CD14-positive monocyte (primary cell): Measurements from ENCODE around the gene MAGEF1. TPM values are rescaled to one million over a fixed set of nuclear protein-coding genes. Genes with fewer than 3 reads are reported as not detected.

Source experiments
- DNase-seq, 3 donors: peaks; one replicate each; pipeline ENCODE4 v3.0.0-alpha.2; 2011 to 2022
- H2AFZ ChIP-seq: 2 replicates; pipeline ENCODE4 v1.6.0; 2012; ENCODE audit warnings: mild to moderate bottlenecking, low read depth, low read length, inconsistent platforms; ENCODE audit not compliant: insufficient read depth, poor library complexity, severe bottlenecking
- H3K27ac ChIP-seq, 2 donors: 1 replicate in 1 of 2; 2 replicates in 1 of 2; pipeline ENCODE4 v1.5.1; 2012 to 2013; ENCODE audit warnings: low read length in 2 of 2, control low read depth in 1 of 2, inconsistent platforms in 1 of 2, low read depth in 1 of 2, mild to moderate bottlenecking in 1 of 2
- H3K27me3 ChIP-seq, 2 donors: one replicate each; pipeline versions ENCODE4 v1.6.0 to v1.6.1; 2011 to 2013; ENCODE audit warnings: low read length in 2 of 2; ENCODE audit not compliant: control insufficient read depth in 2 of 2, insufficient read depth in 2 of 2
- H3K36me3 ChIP-seq, 2 donors: replicated peaks in 1 of 2; 1 replicate in 1 of 2; 2 replicates in 1 of 2; pipeline versions ENCODE4 v1.5.1 to v1.6.1; 2012 to 2013; ENCODE audit warnings: low read length in 2 of 2, control low read depth in 1 of 2, inconsistent platforms in 1 of 2, mild to moderate bottlenecking in 1 of 2; ENCODE audit not compliant: insufficient read depth in 2 of 2, control insufficient read depth in 1 of 2
- H3K4me1 ChIP-seq, 2 donors: 1 replicate in 1 of 2; 2 replicates in 1 of 2; pipeline versions ENCODE4 v1.5.1 to v1.6.1; 2012 to 2013; ENCODE audit warnings: low read length in 2 of 2, control low read depth in 1 of 2, inconsistent platforms in 1 of 2, mild to moderate bottlenecking in 1 of 2, moderate library complexity in 1 of 2; ENCODE audit not compliant: insufficient read depth in 2 of 2, control insufficient read depth in 1 of 2
- H3K4me2 ChIP-seq: replicated peaks from 2 replicates; pipeline ENCODE3; 2012; ENCODE audit warnings: low read length, moderate library complexity, mild to moderate bottlenecking; ENCODE audit not compliant: poor library complexity, severe bottlenecking; ENCODE audit errors: extremely low read depth
- H3K4me3 ChIP-seq, 3 experiments: fragments of 200-600 bp in 1 of 3; sonication (generic) in 1 of 3; replicated peaks in 1 of 3; 1 replicate in 2 of 3; 2 replicates in 1 of 3; pipeline ENCODE4 v1.5.1; 2011 to 2013; ENCODE audit warnings: low read length in 3 of 3, mild to moderate bottlenecking in 3 of 3, control low read depth in 2 of 3, low read depth in 2 of 3, inconsistent platforms in 1 of 3, moderate library complexity in 1 of 3
- H3K79me2 ChIP-seq: 2 replicates; pipeline ENCODE4 v1.6.0; 2012; ENCODE audit warnings: mild to moderate bottlenecking, control low read depth, inconsistent platforms, low read length, moderate library complexity; ENCODE audit not compliant: insufficient read depth
- H3K9ac ChIP-seq: 2 replicates; pipeline ENCODE4 v1.6.0; 2017; ENCODE audit warnings: low read length, mild to moderate bottlenecking; ENCODE audit not compliant: insufficient read depth, poor library complexity, severe bottlenecking
- H3K9me3 ChIP-seq, 2 donors: replicated peaks in 1 of 2; 1 replicate in 1 of 2; 2 replicates in 1 of 2; pipeline versions ENCODE4 v1.5.1 to v1.6.1; 2012 to 2013; ENCODE audit warnings: low read length in 2 of 2, control low read depth in 1 of 2; ENCODE audit not compliant: control insufficient read depth in 1 of 2, insufficient read depth in 1 of 2
- H4K20me1 ChIP-seq: 2 replicates; pipeline ENCODE4 v1.6.0; 2012; ENCODE audit warnings: mild to moderate bottlenecking, low read length, control low read depth, moderate library complexity; ENCODE audit not compliant: insufficient read depth
- H3K27ac Mint-ChIP-seq, 7 donors: one replicate each; pipeline ENCODE4 v1.8.0; 2020; ENCODE audit warnings: mild to moderate bottlenecking in 7 of 7, mixed read lengths in 7 of 7, moderate library complexity in 6 of 7, inconsistent platforms in 2 of 7
- H3K27me3 Mint-ChIP-seq, 3 donors: one replicate each; pipeline ENCODE4 v1.8.0; 2021 to 2022; ENCODE audit warnings: low read depth in 3 of 3, mild to moderate bottlenecking in 3 of 3, mixed read lengths in 3 of 3, moderate library complexity in 3 of 3, inconsistent platforms in 1 of 3
- H3K36me3 Mint-ChIP-seq, 2 donors: one replicate each; pipeline ENCODE4 v1.8.0; 2020; ENCODE audit warnings: mixed read lengths in 2 of 2, inconsistent platforms in 1 of 2, mild to moderate bottlenecking in 1 of 2
- H3K4me1 Mint-ChIP-seq: one replicate; pipeline ENCODE4 v1.8.0; 2020; ENCODE audit warnings: mild to moderate bottlenecking, mixed read lengths
- H3K4me3 Mint-ChIP-seq, 2 donors: one replicate each; pipeline ENCODE4 v1.8.0; 2020; ENCODE audit warnings: mild to moderate bottlenecking in 2 of 2, mixed read lengths in 2 of 2, moderate library complexity in 1 of 2
- H3K9me3 Mint-ChIP-seq, 7 donors: one replicate each; pipeline ENCODE4 v1.8.0; 2020 to 2022; ENCODE audit warnings: mixed read lengths in 7 of 7, mild to moderate bottlenecking in 6 of 7, moderate library complexity in 6 of 7, inconsistent platforms in 2 of 7
- CTCF ChIP-seq: fragments of 200-600 bp; IDR thresholded peaks from one replicate; pipeline ENCODE4 v1.8.0; 2022; ENCODE audit warnings: antibody characterized with exemption, mild to moderate bottlenecking
- WGBS: methylation state at CpG from one replicate; pipeline ENCODE4 v1.1.5; 2013; ENCODE audit warnings: missing lambda C conversion rate; ENCODE audit not compliant: insufficient coverage; 5-methylcytosine and 5-hydroxymethylcytosine counted together
- intact Hi-C, 2 donors: fragments of 100-400 bp; cut with micrococcal nuclease; formaldehyde crosslinking; loops; one replicate each; pipeline versions ENCODE4 v1.15.0 to v1.15.1; 2023
- polyA plus RNA-seq, 3 donors: library from polyadenylated mRNA; depleted of rRNA in 1 of 3; unstranded in 2 of 3; stranded (reverse) in 1 of 3; fragments of 300-500 nt in 2 of 3; fragments of >200 nt in 1 of 3; fragmentation: Illumina TruSeq in 2 of 3; gene quantifications; 1 replicate in 2 of 3; 2 replicates in 1 of 3; pipeline ENCODE4 v1.2.3, GENCODE V29; 2012 to 2021

Gene MAGEF1
- polyA plus RNA-seq, 3 donors = 1.7 to 14.8 (median 12.2) TPM

- Histone ChIP-seq H3K27me3 (no peaks in the 10 kb centered on the region), H4K20me1 (no peaks in the 10 kb centered on the region), H3K4me2 (peak overlapping the region; percentile 88), H3K27ac (peak overlapping the region in 1 of 2 donors; percentile 56), H3K4me1 (peaks cover 47 to 52% of the 10 kb centered on the region in 2 donors), H3K36me3 (no peaks in the 10 kb centered on the region), H3K79me2 (peaks cover 18% of the 10 kb centered on the region), H3K9ac (peak overlapping the region; percentile 70), H2AFZ (peak overlapping the region; percentile 90), H3K4me3 (peak overlapping the region; percentile 50 to 73 (median 61)), H3K9me3 (no peaks in the 10 kb centered on the region)
- no peak for TF ChIP-seq CTCF
- DNase-seq = peak in 2 of 3 donors; percentile 17 to 37
- peak overlapping the region; percentile 77 to 90 for H3K4me3 Mint-ChIP-seq
- H3K27me3 Mint-ChIP-seq = peaks cover 1 to 6% (median 2%) of the 10 kb centered on the region in 3 donors
- peaks cover 39% of the 10 kb centered on the region for H3K4me1 Mint-ChIP-seq
- peaks cover 0 to 5% (median 0%) of the 10 kb centered on the region in 7 donors for H3K9me3 Mint-ChIP-seq
- H3K27ac Mint-ChIP-seq = peak overlapping the region; percentile 34 to 81 (median 65)
- peaks cover 2 to 4% of the 10 kb centered on the region in 2 donors for H3K36me3 Mint-ChIP-seq
- WGBS = under 1% methylated on average over 15 of the region's 16 CpGs
- intact Hi-C loops = loop anchor here (10.0 kb wide), 2 partner anchors 52 to 128 kb away; no protein-coding TSS in a partner anchor
Measured at GRCh38 chr3:184712248-184713039, 580 bp upstream of the MAGEF1 start.

GRCh38 chr3:184710870-184711492 lies 883 bp downstream of the MAGEF1 start:
- Histone ChIP-seq H3K79me2 (peaks cover 18% of the 10 kb centered on the region), H3K4me3 (peak overlapping the region; percentile 50 to 73 (median 61)), H3K9ac (peak overlapping the region; percentile 70), H3K36me3 (no peaks in the 10 kb centered on the region), H4K20me1 (no peaks in the 10 kb centered on the region), H3K4me1 (peaks cover 33 to 37% of the 10 kb centered on the region in 2 donors), H2AFZ (peak overlapping the region; percentile 90), H3K4me2 (peak overlapping the region; percentile 88), H3K27me3 (no peaks in the 10 kb centered on the region), H3K9me3 (peaks cover 0 to 5% of the 10 kb centered on the region in 2 donors), H3K27ac (peak overlapping the region; percentile 56 to 60)
- Mint-ChIP-seq H3K9me3 (peaks cover 0 to 6% (median 5%) of the 10 kb centered on the region in 7 donors), H3K4me3 (peak overlapping the region; percentile 77 to 90), H3K27me3 (peaks cover 1 to 4% (median 2%) of the 10 kb centered on the region in 3 donors), H3K36me3 (peaks cover 8 to 9% of the 10 kb centered on the region in 2 donors), H3K27ac (peak overlapping the region; percentile 52 to 87 (median 65)), H3K4me1 (peaks cover 29% of the 10 kb centered on the region)
- 5% methylated on average over 11 of the region's 18 CpGs for WGBS
- intact Hi-C loops = loop anchor here (10.0 kb wide), 2 partner anchors 54 to 126 kb away; no protein-coding TSS in a partner anchor
- no peak for TF ChIP-seq CTCF
- peak in 2 of 3 donors; percentile 33 to 36 for DNase-seq
